HFF-Myc (cell line): ENCODE results near the gene POLR3E.

Experiments
- DNase-seq: peaks from one replicate; pipeline ENCODE4 v3.0.0-alpha.2; 2011; ENCODE audit warnings: low read depth; ENCODE audit errors: extremely low read depth
- H3K4me3 ChIP-seq: replicated peaks from 2 replicates; pipeline ENCODE4 v1.5.1; 2011; ENCODE audit warnings: low read depth, mild to moderate bottlenecking, control low read depth, low read length
- TF ChIP-seq, protein P1 (sequence below): IDR thresholded peaks from 2 replicates; pipeline ENCODE4 v1.5.1; 2012; ENCODE audit warnings: mild to moderate bottlenecking, low read depth, low read length, control low read depth; ENCODE audit errors: missing control alignments

The POLR3E gene

DNA sequence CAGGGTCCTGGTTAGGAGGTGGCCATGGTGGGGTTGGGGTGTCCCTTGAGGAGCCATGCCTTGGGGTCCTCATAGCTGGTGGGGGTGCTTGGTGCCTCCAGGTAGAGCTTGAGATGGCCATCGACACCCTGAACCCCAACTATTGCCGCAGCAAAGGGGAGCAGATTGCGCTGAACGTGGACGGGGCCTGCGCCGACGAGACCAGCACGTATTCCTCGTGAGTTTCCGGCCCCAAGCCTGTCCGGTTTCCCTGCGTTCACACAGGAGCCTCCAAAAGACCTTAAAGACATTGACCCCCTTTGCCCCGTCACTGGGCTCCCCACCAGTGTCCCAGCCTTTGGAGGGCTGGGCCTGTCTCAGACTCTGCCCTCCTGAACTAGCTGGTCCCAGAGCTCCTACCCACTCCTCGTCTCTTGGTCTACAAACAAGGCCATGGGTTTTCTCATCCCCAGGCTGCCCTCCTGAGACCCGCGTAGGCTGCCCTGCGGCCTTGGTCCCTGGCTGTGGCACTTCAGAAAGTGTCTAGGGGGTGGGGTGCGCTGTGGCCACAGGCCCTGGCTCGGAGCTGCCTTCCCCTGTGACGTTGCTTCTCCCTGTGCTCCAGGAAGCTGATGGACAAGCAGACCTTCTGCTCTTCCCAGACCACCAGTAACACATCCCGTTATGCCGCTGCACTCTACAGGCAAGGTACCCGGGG lies 11.8 kb downstream of the POLR3E start:
- H3K4me3 ChIP-seq = no peak overlapping the region
- TF ChIP-seq, protein P1, sequence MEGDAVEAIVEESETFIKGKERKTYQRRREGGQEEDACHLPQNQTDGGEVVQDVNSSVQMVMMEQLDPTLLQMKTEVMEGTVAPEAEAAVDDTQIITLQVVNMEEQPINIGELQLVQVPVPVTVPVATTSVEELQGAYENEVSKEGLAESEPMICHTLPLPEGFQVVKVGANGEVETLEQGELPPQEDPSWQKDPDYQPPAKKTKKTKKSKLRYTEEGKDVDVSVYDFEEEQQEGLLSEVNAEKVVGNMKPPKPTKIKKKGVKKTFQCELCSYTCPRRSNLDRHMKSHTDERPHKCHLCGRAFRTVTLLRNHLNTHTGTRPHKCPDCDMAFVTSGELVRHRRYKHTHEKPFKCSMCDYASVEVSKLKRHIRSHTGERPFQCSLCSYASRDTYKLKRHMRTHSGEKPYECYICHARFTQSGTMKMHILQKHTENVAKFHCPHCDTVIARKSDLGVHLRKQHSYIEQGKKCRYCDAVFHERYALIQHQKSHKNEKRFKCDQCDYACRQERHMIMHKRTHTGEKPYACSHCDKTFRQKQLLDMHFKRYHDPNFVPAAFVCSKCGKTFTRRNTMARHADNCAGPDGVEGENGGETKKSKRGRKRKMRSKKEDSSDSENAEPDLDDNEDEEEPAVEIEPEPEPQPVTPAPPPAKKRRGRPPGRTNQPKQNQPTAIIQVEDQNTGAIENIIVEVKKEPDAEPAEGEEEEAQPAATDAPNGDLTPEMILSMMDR = no peak
- no peak for DNase-seq

- TF ChIP-seq, protein P1 = no peak
- H3K4me3 ChIP-seq = no peak overlapping the region
- DNase-seq = no peak
Measured at GRCh38 chr16:22311520-22311919, 14.3 kb downstream of the POLR3E start.

DNA sequence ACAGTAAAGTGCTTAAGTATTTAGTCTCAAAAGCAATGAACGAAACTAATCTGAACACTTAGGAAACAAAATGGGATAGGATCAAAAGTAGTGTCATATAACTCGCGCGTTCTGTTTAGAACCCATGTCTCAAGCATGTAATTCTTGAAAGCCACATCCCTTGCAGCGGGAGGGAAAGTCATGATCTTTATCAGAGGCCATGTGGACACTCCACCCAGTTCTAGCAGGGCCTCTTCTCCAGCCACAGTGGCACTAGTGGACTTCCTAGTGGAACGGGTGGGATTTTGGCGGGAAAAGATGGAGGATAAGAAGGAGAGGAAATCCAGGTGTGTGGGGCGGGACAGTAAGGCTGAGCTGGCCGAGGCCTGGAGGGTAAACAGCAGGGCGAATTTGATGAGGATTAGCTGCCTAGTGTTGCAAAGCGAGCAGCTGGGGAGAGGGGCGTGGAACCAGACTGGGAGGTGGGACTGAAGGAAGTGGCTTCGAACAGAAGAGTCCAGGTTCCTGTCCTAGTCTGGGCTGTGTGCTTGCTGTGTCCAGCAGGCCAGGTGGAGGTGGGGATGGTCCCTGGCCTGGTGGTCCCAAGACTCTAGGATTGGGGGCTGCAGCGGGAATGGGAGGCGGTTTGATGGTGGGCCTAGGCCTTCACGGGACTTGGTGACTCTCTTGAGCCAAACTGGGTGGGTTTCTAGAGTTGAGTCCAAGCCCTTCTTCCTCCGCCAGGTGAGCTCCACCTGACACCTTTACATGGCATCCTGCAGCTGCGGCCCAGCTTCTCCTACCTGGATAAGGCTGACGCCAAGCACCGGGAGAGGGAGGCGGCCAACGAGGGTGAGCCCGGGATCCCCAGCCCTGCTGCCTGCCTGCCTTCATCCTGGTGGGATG lies 15.9 kb downstream of the POLR3E start:
- TF ChIP-seq, protein P1 = no peak
- DNase-seq = no peak
- H3K4me3 ChIP-seq = no peak overlapping the region

GRCh38 chr16:22313876-22314470 lies 16.8 kb downstream of the POLR3E start:
- DNase-seq = no peak
- TF ChIP-seq, protein P1 = no peak
- no peak overlapping the region for H3K4me3 ChIP-seq

GRCh38 chr16:22314661-22315626 lies 17.7 kb downstream of the POLR3E start:
- DNase-seq = no peak
- no peak overlapping the region for H3K4me3 ChIP-seq
- TF ChIP-seq, protein P1 = no peak

GRCh38 chr16:22315979-22316378 lies 18.8 kb downstream of the POLR3E start:
- DNase-seq = no peak
- no peak overlapping the region for H3K4me3 ChIP-seq
- TF ChIP-seq, protein P1 = no peak
